Measurements from ENCODE around the gene TENM4.
"Not testable (repeated sequence)": the region's sequence is repeated elsewhere in the genome, so short reads cannot be mapped to it uniquely, and the experiment has no call there.

TENM4 gene

GRCh38 chr11:79208126-79208525, 232.7 kb downstream of the TENM4 start:
- no peak for DNase-seq (ENCODE audit: low spot score)

- no peak for DNase-seq (ENCODE audit: low spot score)
These were observed 233.9 kb downstream of the TENM4 start for GRCh38 chr11:79206951-79207350.

- DNase-seq (ENCODE audit: low spot score) = no peak
These were observed 235.0 kb downstream of the TENM4 start for GRCh38 chr11:79205786-79206185.

- DNase-seq (ENCODE audit: low spot score) = no peak
These were observed 239.0 kb downstream of the TENM4 start for GRCh38 chr11:79201677-79202347.

- DNase-seq (ENCODE audit: low spot score) = no peak
These were observed 240.3 kb downstream of the TENM4 start for GRCh38 chr11:79200398-79201070.

- no peak for DNase-seq (ENCODE audit: low spot score)
These were observed 241.0 kb downstream of the TENM4 start for GRCh38 chr11:79199729-79200354.

- no peak for DNase-seq (ENCODE audit: low spot score)
These were observed 242.0 kb downstream of the TENM4 start for GRCh38 chr11:79198898-79199250.

GRCh38 chr11:79198203-79198897, 242.5 kb downstream of the TENM4 start:
- no peak for DNase-seq (ENCODE audit: low spot score)

- DNase-seq (ENCODE audit: low spot score) = no peak
These were observed 243.9 kb downstream of the TENM4 start for GRCh38 chr11:79196950-79197349.

- no peak for DNase-seq (ENCODE audit: low spot score)
These were observed 245.6 kb downstream of the TENM4 start for GRCh38 chr11:79195209-79195608.

- no peak for DNase-seq (ENCODE audit: low spot score)
These were observed 247.0 kb downstream of the TENM4 start for GRCh38 chr11:79193663-79194310.

- DNase-seq (ENCODE audit: low spot score) = no peak
These were observed 248.0 kb downstream of the TENM4 start for GRCh38 chr11:79192836-79193235.

GRCh38 chr11:79191716-79192115, 249.1 kb downstream of the TENM4 start:
- not testable (repeated sequence) for DNase-seq (ENCODE audit: low spot score)

- DNase-seq (ENCODE audit: low spot score) = not testable (repeated sequence)
These were observed 250.3 kb downstream of the TENM4 start for GRCh38 chr11:79190553-79190952.

GRCh38 chr11:79189601-79190000, 251.2 kb downstream of the TENM4 start:
- DNase-seq (ENCODE audit: low spot score) = no peak

- no peak for DNase-seq (ENCODE audit: low spot score)
These were observed 251.8 kb downstream of the TENM4 start for GRCh38 chr11:79189055-79189454.

GRCh38 chr11:79186669-79187068, 254.2 kb downstream of the TENM4 start:
- no peak for DNase-seq (ENCODE audit: low spot score)

GRCh38 chr11:79185351-79185750, 255.5 kb downstream of the TENM4 start:
- no peak for DNase-seq (ENCODE audit: low spot score)

GRCh38 chr11:79184285-79184684, 256.5 kb downstream of the TENM4 start:
- no peak for DNase-seq (ENCODE audit: low spot score)

GRCh38 chr11:79182794-79183193, 258.0 kb downstream of the TENM4 start:
- DNase-seq (ENCODE audit: low spot score) = no peak

GRCh38 chr11:79179087-79179486, 261.7 kb downstream of the TENM4 start:
- DNase-seq (ENCODE audit: low spot score) = no peak

Measured in cerebellar cortex (tissue), 1 donor.